Forelimb muscle (tissue), 1 donor: ENCODE results near the gene IRGC. TPM values are rescaled to one million over a fixed set of nuclear protein-coding genes. Genes with fewer than 3 reads are reported as not detected.
A peak's percentile ranks its signal among the peaks of the same experiment; 100 is the strongest.
"Not testable (repeated sequence)": the region's sequence is repeated elsewhere in the genome, so short reads cannot be mapped to it uniquely, and the experiment has no call there.

Experiments
- DNase-seq: peaks from one replicate; pipeline ENCODE4 v3.0.0-alpha.2; 2013; ENCODE audit warnings: low read depth
- polyA plus RNA-seq: library from polyadenylated mRNA; unstranded; fragments of 120-200 nt; gene quantifications from one replicate; pipeline ENCODE4 v1.2.1, GENCODE V29; 2013; ENCODE audit not compliant: insufficient read length

Gene IRGC, protein sequence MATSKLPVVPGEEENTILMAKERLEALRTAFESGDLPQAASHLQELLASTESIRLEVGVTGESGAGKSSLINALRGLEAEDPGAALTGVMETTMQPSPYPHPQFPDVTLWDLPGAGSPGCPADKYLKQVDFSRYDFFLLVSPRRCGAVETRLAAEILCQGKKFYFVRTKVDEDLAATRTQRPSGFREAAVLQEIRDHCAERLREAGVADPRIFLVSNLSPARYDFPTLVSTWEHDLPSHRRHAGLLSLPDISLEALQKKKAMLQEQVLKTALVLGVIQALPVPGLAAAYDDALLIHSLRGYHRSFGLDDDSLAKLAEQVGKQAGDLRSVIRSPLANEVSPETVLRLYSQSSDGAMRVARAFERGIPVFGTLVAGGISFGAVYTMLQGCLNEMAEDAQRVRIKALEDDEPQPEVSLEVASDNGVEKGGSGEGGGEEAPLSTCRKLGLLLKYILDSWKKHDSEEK
- polyA plus RNA-seq: not detected

DNA sequence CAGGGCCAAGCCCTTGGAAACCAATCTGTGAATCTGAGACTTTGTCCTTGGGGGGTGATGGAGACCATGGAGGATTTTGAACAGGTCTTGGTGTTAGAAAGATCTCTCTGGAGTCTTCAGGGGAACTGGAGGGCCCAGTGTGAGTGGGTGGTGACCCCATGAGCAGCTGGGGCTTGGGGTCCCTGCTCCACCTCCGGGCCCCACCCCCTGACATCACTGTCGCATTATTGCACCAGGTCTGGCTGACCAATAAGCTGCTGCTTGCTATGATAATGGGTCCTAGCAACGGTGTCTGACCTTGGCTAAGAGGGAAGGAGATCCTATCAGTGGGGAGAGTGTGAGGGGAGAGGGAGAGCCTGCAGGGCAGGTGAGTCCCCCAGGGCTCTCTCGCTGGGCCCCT is at the start of gene IRGC:
Gene IRGC (plus strand): TSS at position 301 of the 400 bp plus-strand sequence. CDS start 2,483 bp downstream, outside the sequence.
- no peak for DNase-seq

DNA sequence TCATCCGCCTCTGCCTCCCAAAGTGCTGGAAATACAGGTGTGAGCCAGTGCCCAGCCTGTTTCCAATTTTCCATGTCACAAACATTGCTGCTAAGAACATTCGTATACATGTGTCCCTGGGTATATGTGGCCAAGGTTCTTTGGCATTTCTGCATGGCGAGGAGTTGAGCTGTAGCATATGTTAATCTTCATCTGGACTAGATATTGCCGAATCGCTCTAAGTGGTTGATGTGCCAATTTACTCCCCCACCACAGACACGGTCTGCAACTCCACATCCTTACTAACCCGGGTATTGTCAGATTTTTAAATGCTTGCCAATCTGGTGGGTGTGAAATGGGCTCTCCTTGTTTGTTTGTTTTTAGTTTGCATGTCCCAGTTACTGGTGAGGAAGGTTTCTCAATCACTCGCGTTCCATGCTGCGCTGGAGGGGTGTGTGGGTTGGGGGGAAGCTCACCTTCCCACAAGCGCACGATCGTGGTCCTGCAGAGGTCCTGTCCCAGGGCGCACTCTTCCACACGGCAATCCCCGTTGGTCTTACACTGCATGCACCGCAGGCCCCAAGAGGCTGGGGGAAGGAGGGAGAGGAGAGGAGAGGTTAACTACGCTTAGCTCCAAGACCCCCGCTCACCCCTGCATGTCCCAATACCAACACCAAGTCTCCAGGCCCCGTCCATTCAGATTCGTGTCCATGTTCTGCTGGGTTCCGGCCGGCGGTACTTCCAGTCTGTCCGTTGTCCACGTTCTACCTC is 48.6 kb upstream of the IRGC start:
- no peak for DNase-seq

DNA sequence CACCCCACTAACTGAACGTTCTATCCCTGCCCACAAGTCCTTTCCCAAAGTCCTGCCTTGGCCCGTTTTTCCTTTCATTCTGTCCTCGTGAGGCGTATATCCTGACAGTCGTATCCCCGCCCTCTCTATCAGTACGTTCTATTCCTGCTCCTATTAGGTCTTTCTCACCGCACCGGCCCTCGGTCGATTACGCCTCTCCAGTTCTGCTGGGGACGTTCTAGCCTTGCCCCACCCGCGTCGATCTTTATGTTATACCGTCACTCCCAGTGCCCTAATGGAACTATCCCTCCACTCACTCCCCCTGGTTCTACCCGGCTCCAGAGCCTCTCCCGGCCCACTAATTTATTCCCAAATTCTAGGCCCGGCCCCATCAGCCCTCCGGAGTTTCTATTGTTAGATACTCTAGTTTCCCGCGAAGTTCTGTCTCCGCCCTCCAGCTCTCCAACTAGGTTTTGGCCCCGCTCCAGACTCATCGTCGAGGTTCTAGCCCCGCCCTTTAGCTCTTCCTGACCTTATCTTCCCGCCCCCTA is 47.9 kb upstream of the IRGC start:
- DNase-seq: no peak

DNA sequence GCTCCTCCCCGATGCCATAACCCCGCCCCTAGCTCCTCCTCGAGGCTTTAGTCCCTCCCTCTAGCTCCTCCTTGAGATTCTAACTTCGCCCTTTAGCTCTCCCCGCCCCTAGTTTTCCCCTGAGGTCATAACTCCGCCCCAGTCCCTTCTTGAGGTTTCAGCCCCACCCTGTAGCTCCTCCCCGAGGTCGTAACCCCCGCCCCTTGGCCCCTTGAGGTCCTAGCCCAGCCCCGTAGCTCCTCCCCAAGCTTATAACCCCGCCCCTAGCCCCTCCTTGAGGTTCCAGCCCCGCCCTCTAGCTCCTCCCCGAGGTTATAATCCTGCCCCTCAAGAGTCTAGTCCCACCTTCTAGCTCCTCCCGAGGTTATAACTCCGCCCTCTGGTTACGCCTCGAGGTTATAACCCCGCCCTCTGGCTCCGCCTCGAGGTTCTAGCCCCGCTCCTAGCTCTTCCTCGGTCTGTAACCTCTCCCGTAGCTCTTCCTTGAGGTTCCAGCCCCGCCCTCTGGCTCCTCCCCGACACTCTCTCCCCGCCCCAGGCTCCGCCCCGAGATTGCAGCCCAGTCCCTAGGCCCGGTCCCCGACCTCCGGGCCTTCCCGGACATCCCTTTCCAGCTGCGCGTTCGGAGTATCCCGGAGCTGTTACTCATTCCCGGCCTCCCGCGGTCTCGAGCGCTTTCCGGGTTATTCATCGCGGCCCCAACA is 47.3 kb upstream of the IRGC start:
- DNase-seq: peak; percentile 95

DNA sequence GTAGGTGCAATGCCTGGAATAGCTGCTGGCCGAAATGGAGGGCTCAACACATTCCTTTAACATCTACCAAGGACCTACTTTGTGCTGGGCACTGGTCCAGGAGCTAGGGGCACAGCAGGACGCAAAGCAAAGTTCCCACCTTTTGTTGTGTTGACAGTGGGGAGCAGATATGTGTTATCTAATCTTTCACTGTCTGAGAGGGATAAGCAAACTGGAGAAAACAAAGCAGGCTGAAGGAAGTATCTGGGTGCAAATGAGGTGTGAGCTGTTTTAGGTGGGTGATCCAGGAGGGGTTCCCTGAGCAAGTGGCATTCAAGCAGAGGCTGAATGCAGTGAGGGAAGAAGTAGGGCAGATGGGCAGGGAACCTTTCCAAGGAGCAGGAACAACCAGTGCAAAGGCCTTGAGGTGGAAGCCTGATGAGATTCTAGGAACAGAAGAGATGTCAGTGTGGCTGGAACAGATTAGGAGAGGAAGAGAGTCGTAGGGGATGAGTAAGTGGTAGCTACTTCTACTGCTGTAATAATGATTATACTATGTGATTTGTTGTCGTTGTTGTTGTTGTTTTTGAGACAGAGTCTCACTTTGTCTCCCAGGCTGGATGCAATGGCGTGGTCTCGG is 43.7 kb upstream of the IRGC start:
- no peak for DNase-seq

DNA sequence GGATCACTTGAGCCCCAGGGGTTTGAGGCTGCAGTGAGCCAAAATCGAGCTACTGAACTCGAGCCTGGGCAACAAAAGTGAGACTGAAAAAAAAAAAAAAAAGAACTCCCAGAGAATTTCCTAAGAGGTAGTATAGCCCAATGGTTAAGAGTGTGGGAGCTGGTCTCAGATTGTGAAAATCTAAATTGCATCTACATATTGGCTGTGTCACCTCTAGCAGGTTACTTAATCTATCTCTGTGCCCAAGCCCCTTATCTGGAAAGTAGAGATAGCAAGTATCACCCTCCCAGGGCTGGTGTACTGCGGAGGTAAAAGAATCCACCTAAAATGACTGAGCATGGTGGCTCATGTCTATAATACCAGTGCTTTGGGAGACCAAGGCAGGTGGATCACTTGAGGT is 42.2 kb upstream of the IRGC start:
- DNase-seq: no peak

DNA sequence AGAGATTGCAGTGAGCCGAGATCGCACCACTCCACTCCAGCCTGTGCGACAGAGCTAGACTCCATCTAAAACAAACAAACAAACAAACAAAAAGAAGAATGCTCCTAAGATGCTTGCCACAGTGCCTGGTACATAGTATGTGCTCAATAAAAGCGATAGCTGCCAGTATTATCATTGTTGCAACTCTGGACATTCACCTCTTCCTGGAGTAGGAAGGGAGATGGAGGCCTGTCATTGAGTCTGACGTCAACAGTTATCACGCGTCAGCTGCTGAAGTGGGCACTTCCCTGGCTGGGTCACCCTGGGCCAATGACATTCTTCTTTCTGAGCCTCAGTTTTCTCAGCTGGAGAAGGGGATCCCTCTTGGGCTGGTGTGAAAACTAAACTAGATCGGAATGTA is 41.7 kb upstream of the IRGC start:
- DNase-seq: no peak

DNA sequence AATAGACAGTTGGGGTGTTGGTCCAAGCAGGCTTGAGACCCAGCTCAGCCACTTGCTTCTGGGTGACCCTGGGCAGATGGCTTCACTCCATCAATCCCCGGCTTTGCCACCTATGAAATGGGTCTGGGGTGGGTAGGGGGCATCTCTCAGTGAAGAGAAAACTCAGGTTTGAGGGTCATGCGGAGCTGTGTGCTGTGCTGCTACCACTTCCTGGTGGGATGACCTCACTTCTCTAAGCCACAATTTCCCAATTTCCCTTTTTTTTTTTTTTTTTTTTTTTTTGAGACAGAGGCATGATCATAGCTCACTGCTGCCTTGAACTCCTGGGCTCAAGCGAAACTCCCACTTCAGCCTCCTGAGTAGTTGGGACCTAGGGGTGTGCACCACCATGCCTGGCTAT is 41.3 kb upstream of the IRGC start:
- DNase-seq: no peak

DNA sequence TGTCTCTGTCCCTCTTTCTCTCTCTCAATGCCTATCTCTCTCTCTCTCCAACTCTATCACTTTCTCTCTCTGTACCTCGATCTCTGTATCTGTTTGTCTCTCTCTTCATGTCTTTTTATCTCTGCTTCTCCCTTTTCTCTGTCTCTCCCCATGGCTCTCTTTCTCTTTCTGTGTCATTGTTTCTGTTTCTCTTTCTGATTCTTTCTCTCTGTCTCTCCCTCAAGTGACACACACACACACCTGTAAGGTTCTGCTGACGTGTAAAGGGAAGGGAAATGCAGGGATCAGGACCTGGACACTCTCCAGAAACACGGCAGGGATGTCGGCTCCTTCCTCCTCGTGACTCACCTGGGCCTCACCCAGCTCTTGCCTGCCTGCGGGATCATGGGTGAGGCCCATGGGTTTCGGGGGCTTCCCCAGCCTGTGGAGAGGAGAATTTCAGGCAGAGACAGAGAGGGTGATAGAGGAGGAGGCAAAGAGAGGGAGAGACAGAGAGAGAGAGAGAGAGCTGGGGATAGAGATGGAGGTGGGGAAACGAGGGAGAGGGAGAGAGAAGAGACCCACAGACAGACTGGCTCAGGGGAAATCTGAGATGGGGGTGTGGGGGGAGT is 40.5 kb upstream of the IRGC start:
- DNase-seq: no peak

DNA sequence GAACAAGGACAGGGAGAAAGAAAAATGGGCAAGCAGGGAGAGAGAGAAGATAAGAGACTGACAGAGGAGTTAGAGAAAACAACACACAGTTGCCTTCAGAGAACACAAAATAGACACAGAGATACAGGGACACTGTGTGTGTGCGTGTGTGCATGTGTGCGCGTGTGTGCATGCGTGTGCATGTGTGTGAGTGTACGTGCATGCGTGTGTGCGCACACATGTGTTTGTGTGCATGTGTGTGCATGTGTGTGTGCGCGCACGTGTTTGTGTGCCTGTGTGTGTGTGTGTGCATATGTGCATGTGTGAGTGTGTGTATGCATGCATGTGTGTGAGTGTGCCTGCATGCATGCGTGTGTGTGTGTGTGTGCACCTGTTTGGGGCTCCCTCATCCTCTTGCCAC is 40.0 kb upstream of the IRGC start:
- DNase-seq: no peak

DNA sequence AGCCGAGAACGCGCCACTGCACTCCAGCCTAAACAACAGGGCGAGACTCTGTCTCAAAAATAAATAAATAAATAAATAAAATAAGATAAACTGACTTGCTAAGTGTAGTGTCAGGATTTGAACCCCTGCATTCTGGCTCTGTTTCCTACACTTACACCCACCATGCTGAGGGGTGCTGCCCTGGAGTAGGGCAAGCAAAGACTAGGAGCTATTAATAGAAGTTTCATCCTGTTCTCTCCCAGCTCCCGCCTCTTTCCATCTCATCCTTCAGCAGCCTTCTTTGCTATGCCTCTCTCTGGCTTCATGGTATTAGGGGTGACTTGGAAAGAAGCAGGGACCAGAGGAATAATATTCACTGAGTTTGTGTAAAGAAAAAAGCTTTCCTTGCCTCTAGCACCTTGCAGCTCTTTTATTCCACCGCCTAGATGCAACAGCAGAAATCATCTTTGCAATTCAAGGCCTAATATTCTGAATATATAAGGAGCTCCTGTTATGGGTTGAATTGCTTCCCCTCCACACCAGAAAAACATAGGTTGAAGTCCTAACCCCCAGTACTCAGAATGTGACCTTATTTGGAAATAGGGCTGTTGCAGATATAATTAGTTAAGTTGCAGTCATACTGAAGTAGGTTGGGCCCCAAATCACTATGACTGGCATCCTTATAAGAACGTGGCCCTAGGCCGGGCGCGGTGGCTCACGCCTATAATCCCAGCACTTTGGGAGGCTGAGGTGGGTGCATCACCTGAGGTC is 37.2 kb upstream of the IRGC start:
- DNase-seq: no peak

DNA sequence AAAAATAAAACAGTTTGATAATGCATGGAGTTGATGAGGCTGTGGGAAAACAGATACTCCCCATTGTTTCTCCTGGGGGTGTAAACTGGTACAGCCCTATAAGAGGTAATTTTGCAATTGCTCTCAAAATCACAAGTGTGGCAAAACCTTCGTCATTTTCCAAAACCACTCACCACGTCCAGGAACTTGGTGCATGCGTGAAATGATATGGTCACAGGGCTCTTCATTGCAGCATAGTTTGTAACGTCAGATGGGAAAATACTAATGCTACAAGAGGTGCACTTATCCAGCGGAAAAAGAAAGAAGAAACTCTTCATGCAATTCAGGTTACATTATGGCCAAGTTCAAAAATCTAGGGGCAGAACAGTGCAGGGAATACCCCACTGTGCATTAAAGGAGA is 34.1 kb upstream of the IRGC start:
- no peak for DNase-seq

DNA sequence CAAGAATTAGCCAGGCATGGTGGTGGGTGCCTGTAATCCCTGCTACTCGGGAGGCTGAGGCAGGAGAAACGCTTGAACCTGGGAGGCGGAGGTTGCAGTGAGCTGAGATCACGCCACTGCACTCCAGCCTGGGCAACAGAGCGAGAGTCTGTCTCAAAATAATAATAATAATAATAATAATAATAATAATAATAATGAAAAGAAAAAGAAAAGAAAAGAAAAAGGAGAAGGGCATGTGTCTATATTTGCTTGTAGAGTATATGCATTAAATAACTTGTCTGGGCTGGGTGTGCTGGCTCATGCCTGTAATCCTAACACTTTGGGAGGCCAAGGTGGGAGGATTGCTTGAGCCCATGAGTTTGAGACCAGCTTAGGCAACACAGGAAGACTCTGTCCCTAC is 33.6 kb upstream of the IRGC start:
- DNase-seq: not testable (repeated sequence)

DNA sequence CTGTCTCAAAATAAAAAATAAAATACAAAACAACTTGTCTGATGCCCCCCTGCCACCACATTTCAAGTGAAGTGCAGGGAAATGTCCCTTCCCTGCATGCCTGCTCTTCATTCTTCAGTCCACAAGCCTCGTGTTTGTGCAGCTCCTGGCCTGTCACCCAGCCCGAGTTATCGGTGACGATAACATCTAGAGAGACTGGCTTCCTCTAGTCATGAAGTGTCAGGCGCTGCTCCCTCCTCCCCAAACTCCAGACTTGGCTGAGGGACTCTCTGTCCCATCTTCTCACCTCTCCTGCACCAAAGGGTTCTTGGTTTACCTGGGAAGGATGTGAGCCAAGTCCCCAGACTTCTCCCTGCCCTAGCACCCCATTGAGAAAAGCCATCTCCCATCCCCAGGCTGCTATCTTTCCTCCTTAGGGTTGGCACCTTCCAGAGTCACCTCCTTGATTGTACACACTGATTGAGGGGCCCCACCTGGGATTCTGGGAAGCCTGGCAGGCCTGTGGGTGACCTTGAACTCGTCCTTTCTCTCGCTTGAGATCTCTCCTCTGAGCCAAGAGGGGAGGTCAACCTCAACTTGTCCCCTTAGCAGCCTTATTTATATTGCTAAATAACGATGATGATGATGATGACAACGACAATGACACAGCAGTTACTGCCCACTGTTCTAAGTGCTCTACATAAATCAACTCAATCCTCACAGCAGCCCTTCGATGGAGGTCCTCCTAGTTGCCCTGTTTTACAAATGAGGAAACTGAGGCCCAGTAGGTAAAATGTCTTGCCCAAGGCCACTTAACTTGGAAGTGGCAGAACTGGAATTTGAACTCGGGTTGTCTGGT is 32.8 kb upstream of the IRGC start:
- no peak for DNase-seq

DNA sequence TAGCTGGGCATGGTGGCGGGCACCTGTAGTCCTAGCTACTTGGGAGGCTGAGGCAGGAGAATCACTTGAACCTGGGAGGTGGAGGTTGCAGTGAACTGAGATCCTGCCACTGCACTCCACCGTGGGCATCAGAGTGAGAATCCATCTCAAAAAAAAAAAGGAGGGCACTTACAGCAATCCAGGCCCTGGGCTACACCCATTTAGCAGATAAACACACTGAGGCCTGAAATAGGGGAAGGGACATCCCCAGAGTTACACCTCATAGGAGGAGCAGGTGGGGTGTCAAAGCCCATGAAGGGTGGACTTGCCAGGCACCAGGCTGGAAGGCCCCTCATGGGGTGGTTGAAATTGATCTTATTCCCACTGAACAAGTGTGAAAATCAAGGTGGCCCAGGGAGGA is 32.0 kb upstream of the IRGC start:
- DNase-seq: no peak

DNA sequence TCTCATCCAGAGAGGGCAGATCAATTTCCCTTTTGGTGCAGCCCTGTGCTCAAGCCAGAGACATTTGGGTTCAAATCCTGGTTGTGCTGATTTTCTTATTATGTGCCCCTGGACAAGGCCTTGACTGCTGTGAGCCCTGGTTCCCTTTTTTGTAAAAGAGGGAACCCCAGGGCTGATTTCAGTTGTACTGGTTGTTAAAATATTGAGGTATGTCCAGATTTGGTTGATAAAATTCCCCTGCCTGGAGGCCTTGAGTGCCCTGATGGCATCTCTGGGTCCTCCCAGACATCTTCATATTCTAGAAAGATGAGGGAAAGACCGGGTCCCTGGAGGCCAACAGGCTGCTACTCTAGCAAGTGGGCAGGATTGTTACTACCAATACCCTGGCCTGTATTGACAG is 31.6 kb upstream of the IRGC start:
- no peak for DNase-seq

DNA sequence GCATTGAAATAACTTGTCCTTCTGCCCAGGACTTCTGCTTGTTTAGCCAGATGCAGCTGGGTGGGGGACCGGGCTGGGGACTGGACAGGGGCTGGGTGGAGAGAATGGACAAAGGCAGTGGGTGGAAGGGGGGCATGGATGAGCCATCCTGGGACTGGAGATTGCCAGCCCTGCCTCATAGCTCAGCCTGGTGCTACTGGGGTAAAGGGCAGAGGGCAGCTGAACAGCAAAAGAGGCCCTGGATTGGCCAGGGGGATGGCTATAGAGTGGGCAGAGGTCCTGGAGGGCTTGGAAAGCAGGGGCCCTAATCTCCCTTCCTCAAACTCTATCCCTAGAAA is 28.2 kb upstream of the IRGC start:
- no peak for DNase-seq

DNA sequence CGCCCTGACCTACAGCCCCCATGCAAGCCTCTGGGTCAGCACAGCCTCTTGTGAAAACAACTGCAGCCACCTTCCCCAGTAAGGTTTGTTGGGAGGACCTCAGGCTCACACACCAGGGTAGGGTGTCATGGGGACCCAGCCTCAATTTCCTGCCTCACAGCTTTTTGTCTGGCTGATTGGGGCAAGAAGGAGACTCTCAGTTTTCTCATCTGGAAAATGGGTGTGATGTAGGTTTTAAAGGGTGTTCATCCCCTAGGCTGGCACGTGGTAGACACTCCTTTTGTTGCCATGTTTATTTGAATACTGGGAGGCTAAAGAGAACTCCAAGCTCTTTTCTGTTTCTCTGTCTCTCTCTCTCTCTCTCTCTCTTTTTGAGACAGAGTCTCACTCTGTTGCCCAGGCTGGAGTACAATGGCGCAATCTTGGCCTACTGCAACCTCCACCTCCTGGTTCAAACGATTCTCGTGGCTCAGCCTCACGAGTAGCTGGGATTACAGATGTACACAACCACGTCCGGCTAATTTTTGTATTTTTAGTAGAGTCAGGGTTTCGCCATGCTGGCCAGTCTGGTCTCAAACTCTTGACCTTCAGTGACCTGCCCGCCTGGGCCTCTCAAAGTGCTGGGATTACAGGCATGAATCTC is 27.7 kb upstream of the IRGC start:
- no peak for DNase-seq

DNA sequence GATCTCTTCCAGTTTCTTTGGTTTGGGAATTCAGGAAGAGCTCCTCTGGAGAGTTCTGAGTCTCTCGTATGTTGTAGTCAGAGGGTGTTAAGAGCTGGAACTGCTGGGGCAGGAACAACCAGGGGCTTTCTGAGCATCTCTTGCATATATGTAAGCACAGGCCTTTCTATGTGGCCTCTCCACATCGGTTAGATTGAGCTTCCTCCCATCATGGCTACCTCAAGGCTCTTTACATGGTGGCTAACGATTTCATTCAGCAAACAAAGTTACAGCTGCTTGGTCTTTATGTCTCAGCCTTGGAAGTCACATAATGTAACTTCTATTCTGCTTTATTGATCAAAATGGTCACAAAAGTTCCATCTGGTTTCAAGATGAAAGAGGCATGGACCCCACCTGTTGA is 25.4 kb upstream of the IRGC start:
- no peak for DNase-seq
